Karpas-422 (cell line): ENCODE results near the gene MTG2. TPM values are rescaled to one million over a fixed set of nuclear protein-coding genes. Genes with fewer than 3 reads are reported as not detected.

ENCODE experiments used
- DNase-seq: peaks from one replicate; pipeline ENCODE4 v3.0.0-alpha.2; 2015
- H2AFZ ChIP-seq: fragments of 200-600 bp; sonication (generic); 2 replicates; pipeline ENCODE4 v1.6.1; 2014; ENCODE audit warnings: antibody characterized with exemption, low read length, mixed read lengths
- H3K27ac ChIP-seq: fragments of 200-600 bp; sonication (generic); 2 replicates; pipeline ENCODE4 v1.5.1; 2014; ENCODE audit warnings: mild to moderate bottlenecking, low read length, moderate library complexity
- H3K27me3 ChIP-seq: fragments of 200-600 bp; sonication (generic); 2 replicates; pipeline ENCODE4 v1.6.1; 2014; ENCODE audit warnings: low read length, mixed read lengths
- H3K36me3 ChIP-seq: fragments of 200-600 bp; sonication (generic); 2 replicates; pipeline ENCODE4 v1.6.1; 2014; ENCODE audit warnings: low read length, mixed read lengths; ENCODE audit not compliant: insufficient read depth
- H3K4me1 ChIP-seq: fragments of 200-600 bp; sonication (generic); 2 replicates; pipeline ENCODE4 v1.6.1; 2014; ENCODE audit warnings: mild to moderate bottlenecking, low read length, mixed read lengths
- H3K4me2 ChIP-seq: fragments of 200-600 bp; sonication (generic); 2 replicates; pipeline ENCODE4 v1.6.1; 2014; ENCODE audit warnings: low read length, low read depth, mild to moderate bottlenecking; ENCODE audit not compliant: poor library complexity, severe bottlenecking
- H3K4me3 ChIP-seq: fragments of 200-600 bp; sonication (generic); 2 replicates; pipeline ENCODE4 v1.5.1; 2014; ENCODE audit warnings: mild to moderate bottlenecking, antibody characterized with exemption, low read length, mixed read lengths
- H3K79me2 ChIP-seq: fragments of 200-600 bp; sonication (generic); 2 replicates; pipeline ENCODE4 v1.6.1; 2014; ENCODE audit warnings: mild to moderate bottlenecking, low read length, mixed read lengths
- H3K9ac ChIP-seq: fragments of 200-600 bp; sonication (generic); 2 replicates; pipeline ENCODE4 v1.6.0; 2014; ENCODE audit warnings: low read length
- H3K9me2 ChIP-seq: fragments of 200-600 bp; sonication (generic), shearing (Covaris generic); replicated peaks from 2 replicates; pipeline ENCODE4 v1.6.0; 2014; ENCODE audit warnings: mild to moderate bottlenecking, low read length, moderate library complexity; ENCODE audit not compliant: insufficient read depth
- H3K9me3 ChIP-seq: fragments of 300-700, 200-600 bp; sonication (generic); 2 replicates; pipeline ENCODE4 v1.6.1; 2014; ENCODE audit warnings: low read length, mixed read lengths
- H4K20me1 ChIP-seq: fragments of 200-600 bp; sonication (generic); 2 replicates; pipeline ENCODE4 v1.6.1; 2014; ENCODE audit warnings: mild to moderate bottlenecking, antibody characterized with exemption, low read length, low read depth; ENCODE audit not compliant: insufficient read depth
- total RNA-seq: library from RNA; depleted of rRNA; stranded (reverse); fragments of >200 nt; shearing (Covaris generic); gene quantifications from 2 replicates; pipeline ENCODE4 v1.2.3, GENCODE V29; 2014; ENCODE audit warnings: low replicate concordance

MTG2 gene
- total RNA-seq, 1 experiment from 2014 or later: 20.2 TPM

- Histone ChIP-seq H3K4me2 (no peak overlapping the region), H2AFZ (no peak overlapping the region), H3K4me1 (peaks cover 43% of the 10 kb centered on the region), H3K27me3 (no peaks in the 10 kb centered on the region), H3K27ac (no peak overlapping the region), H3K79me2 (peaks cover 40% of the 10 kb centered on the region), H3K9me2 (no peaks in the 10 kb centered on the region), H4K20me1 (peaks cover 47% of the 10 kb centered on the region), H3K36me3 (peaks cover 63% of the 10 kb centered on the region), H3K4me3 (no peak overlapping the region), H3K9me3 (no peaks in the 10 kb centered on the region), H3K9ac (no peak overlapping the region)
- DNase-seq: no peak
Observed at GRCh38 chr20:62137478-62138203, 45.2 kb upstream of the MTG2 start.

GRCh38 chr20:62138204-62138543, 44.7 kb upstream of the MTG2 start:
- H3K79me2 ChIP-seq: peaks cover 42% of the 10 kb centered on the region
- H3K27ac ChIP-seq: no peak overlapping the region

GRCh38 chr20:62138912-62139311, 43.9 kb upstream of the MTG2 start:
- H3K4me3 ChIP-seq: no peak overlapping the region
- H3K4me1 ChIP-seq: peaks cover 31% of the 10 kb centered on the region
- peaks cover 42% of the 10 kb centered on the region for H3K79me2 ChIP-seq

More at GRCh38 chr20:62138204-62138543, 44.7 kb upstream of the MTG2 start:
- Histone ChIP-seq H3K4me3 (no peak overlapping the region), H3K9me3 (no peaks in the 10 kb centered on the region), H3K27me3 (no peaks in the 10 kb centered on the region), H3K4me1 (peaks cover 39% of the 10 kb centered on the region), H3K9ac (no peak overlapping the region), H3K4me2 (no peak overlapping the region), H4K20me1 (peaks cover 42% of the 10 kb centered on the region), H3K36me3 (peaks cover 63% of the 10 kb centered on the region), H3K9me2 (no peaks in the 10 kb centered on the region), H2AFZ (no peak overlapping the region)
- no peak for DNase-seq

GRCh38 chr20:62139636-62140035, 43.2 kb upstream of the MTG2 start:
- Histone ChIP-seq H3K9me2 (no peaks in the 10 kb centered on the region), H3K36me3 (peaks cover 55% of the 10 kb centered on the region), H3K27ac (no peak overlapping the region), H3K4me1 (peaks cover 31% of the 10 kb centered on the region), H3K9ac (no peak overlapping the region), H3K79me2 (peaks cover 45% of the 10 kb centered on the region), H3K9me3 (no peaks in the 10 kb centered on the region), H4K20me1 (peaks cover 45% of the 10 kb centered on the region), H3K4me3 (no peak overlapping the region), H2AFZ (no peak overlapping the region), H3K27me3 (no peaks in the 10 kb centered on the region), H3K4me2 (no peak overlapping the region)
- no peak for DNase-seq

More at GRCh38 chr20:62138912-62139311, 43.9 kb upstream of the MTG2 start:
- H3K27ac ChIP-seq: no peak overlapping the region
- H4K20me1 ChIP-seq: peaks cover 40% of the 10 kb centered on the region
- H3K9me3 ChIP-seq: no peaks in the 10 kb centered on the region
- H3K9ac ChIP-seq: no peak overlapping the region
- no peaks in the 10 kb centered on the region for H3K9me2 ChIP-seq
- H3K36me3 ChIP-seq: peaks cover 59% of the 10 kb centered on the region
- H3K4me2 ChIP-seq: no peak overlapping the region
- H2AFZ ChIP-seq: no peak overlapping the region
- no peaks in the 10 kb centered on the region for H3K27me3 ChIP-seq
- no peak for DNase-seq

- H3K4me2 ChIP-seq: peak overlapping the region; percentile 91
- H3K9ac ChIP-seq: peak overlapping the region; percentile 91
- H3K4me1 ChIP-seq: peaks cover 33% of the 10 kb centered on the region
- no peak overlapping the region for H2AFZ ChIP-seq
- no peak for DNase-seq
- no peaks in the 10 kb centered on the region for H3K9me2 ChIP-seq
- peak overlapping the region; percentile 91 for H3K4me3 ChIP-seq
- H4K20me1 ChIP-seq: peaks cover 59% of the 10 kb centered on the region
- peaks cover 43% of the 10 kb centered on the region for H3K36me3 ChIP-seq
- H3K9me3 ChIP-seq: no peaks in the 10 kb centered on the region
- H3K27ac ChIP-seq: no peak overlapping the region
- peaks cover 58% of the 10 kb centered on the region for H3K79me2 ChIP-seq
- H3K27me3 ChIP-seq: no peaks in the 10 kb centered on the region
Observed at GRCh38 chr20:62141043-62141396, 41.8 kb upstream of the MTG2 start.

GRCh38 chr20:62141397-62142251, 41.2 kb upstream of the MTG2 start:
- Histone ChIP-seq H3K79me2 (peaks cover 62% of the 10 kb centered on the region), H3K4me3 (peak overlapping the region; percentile 91), H3K4me2 (peak overlapping the region; percentile 91), H3K27ac (peak overlapping the region; percentile 51; the same call in 1 of the 2 replicates), H4K20me1 (peaks cover 64% of the 10 kb centered on the region), H3K4me1 (peaks cover 27% of the 10 kb centered on the region), H3K36me3 (peaks cover 37% of the 10 kb centered on the region), H3K9me3 (no peaks in the 10 kb centered on the region), H2AFZ (no peak overlapping the region), H3K27me3 (no peaks in the 10 kb centered on the region), H3K9me2 (no peaks in the 10 kb centered on the region), H3K9ac (peak overlapping the region; percentile 91)
- no peak for DNase-seq

GRCh38 chr20:62142252-62143080, 40.4 kb upstream of the MTG2 start:
- no peak for DNase-seq
- Histone ChIP-seq H3K4me3 (peak overlapping the region; percentile 91), H4K20me1 (peaks cover 73% of the 10 kb centered on the region), H3K27me3 (no peaks in the 10 kb centered on the region), H3K9me3 (no peaks in the 10 kb centered on the region), H3K36me3 (peaks cover 33% of the 10 kb centered on the region), H3K4me2 (peak overlapping the region; percentile 91), H3K79me2 (peaks cover 70% of the 10 kb centered on the region), H2AFZ (no peak overlapping the region), H3K4me1 (peaks cover 27% of the 10 kb centered on the region), H3K9me2 (no peaks in the 10 kb centered on the region), H3K27ac (peak overlapping the region; percentile 51), H3K9ac (peak overlapping the region; percentile 91)
